GM12878 (cell line): Measurements from ENCODE around the gene GGA2.

ENCODE experiments used
- CHD2 ChIP-seq: IDR thresholded peaks from 2 replicates; pipeline ENCODE4 v1.6.1; 2011; ENCODE audit warnings: low read depth, low read length, improper control_type of control experiment, borderline replicate concordance
- CTCF ChIP-seq, 3 experiments: IDR thresholded peaks in 2 of 3; conservative IDR thresholded peaks in 1 of 3; 2 replicates each; pipeline ENCODE4 v1.5.1; 2011; ENCODE audit warnings: low read depth in 3 of 3, low read length in 3 of 3, mild to moderate bottlenecking in 3 of 3, control low read depth in 2 of 3, moderate library complexity in 2 of 3, inconsistent platforms in 1 of 3, mixed read lengths in 1 of 3; ENCODE audit not compliant: control insufficient read depth in 2 of 3, insufficient read depth in 1 of 3; ENCODE audit errors: extremely low read depth in 1 of 3
- ETV6 ChIP-seq, 2 experiments: fragments of 450-650 bp in 1 of 2; IDR thresholded peaks in 1 of 2; conservative IDR thresholded peaks in 1 of 2; 2 replicates each; pipeline ENCODE4 v1.6.1; 2014; ENCODE audit warnings: antibody characterized with exemption in 1 of 2, borderline replicate concordance in 1 of 2, low read depth in 1 of 2, mild to moderate bottlenecking in 1 of 2, moderate library complexity in 1 of 2
- EZH2 ChIP-seq: IDR thresholded peaks from 2 replicates; pipeline ENCODE4 v1.6.1; 2012; ENCODE audit warnings: low read depth, mild to moderate bottlenecking, control low read depth, inconsistent platforms, low read length, borderline replicate concordance; ENCODE audit not compliant: control insufficient read depth
- HCFC1 ChIP-seq: fragments of 150-350 bp; IDR thresholded peaks from 2 replicates; pipeline ENCODE4 v1.6.1; 2014; ENCODE audit warnings: low read length
- HDAC2 ChIP-seq: fragments of 200-600 bp; sonication (generic); IDR thresholded peaks from 2 replicates; pipeline ENCODE4 v1.6.1; 2017
- JUNB ChIP-seq: IDR thresholded peaks from 2 replicates; pipeline ENCODE4 v1.6.1; 2016; ENCODE audit warnings: antibody characterized with exemption, mild to moderate bottlenecking
- MAX ChIP-seq: IDR thresholded peaks from 2 replicates; pipeline ENCODE4 v1.6.1; 2012; ENCODE audit warnings: low read depth, low read length, improper control_type of control experiment
- MLLT1 ChIP-seq: fragments of 450-650 bp; IDR thresholded peaks from 2 replicates; pipeline ENCODE4 v1.6.1; 2016; ENCODE audit warnings: mild to moderate bottlenecking
- PKNOX1 ChIP-seq: fragments of 450-650 bp; IDR thresholded peaks from 2 replicates; pipeline ENCODE4 v1.6.1; 2016; ENCODE audit warnings: mild to moderate bottlenecking
- YY1 ChIP-seq: IDR thresholded peaks from 2 replicates; pipeline ENCODE4 v1.6.1; 2011; ENCODE audit warnings: low read depth, mild to moderate bottlenecking, low read length
- ZBTB11 ChIP-seq: fragments of 450-650 bp; formaldehyde crosslinking; IDR thresholded peaks from 2 replicates; pipeline ENCODE4 v1.5.0; 2022; ENCODE audit warnings: mild to moderate bottlenecking, missing genetic modification characterization
- ZNF217 ChIP-seq: fragments of 450-650 bp; IDR thresholded peaks from 2 replicates; pipeline ENCODE4 v1.6.1; 2017; ENCODE audit warnings: antibody characterized with exemption, mild to moderate bottlenecking

- TF ChIP-seq CHD2 (no peak), HDAC2 (no peak), JUNB (no peak), HCFC1 (no peak), MAX (no peak), ETV6 (conservative IDR thresholded peaks at IDR 0.05 in 1 of 2, IDR thresholded peaks at IDR 0.05 in 1 of 2; ENCODE audit: borderline replicate concordance in 1 of 2, low read depth in 1 of 2) (no peak), CTCF (IDR thresholded peaks at IDR 0.05 in 2 of 3, conservative IDR thresholded peaks at IDR 0.05 in 1 of 3; ENCODE audit: control insufficient read depth in 2 of 3, extremely low read depth in 1 of 3, insufficient read depth in 1 of 3, low read depth in 3 of 3, low read length in 3 of 3) (no peak), PKNOX1 (no peak), ZNF217 (no peak), EZH2 (no peak), YY1 (no peak), ZBTB11 (CRISPR knock-in tag) (no peak), MLLT1 (no peak)
Observed at GRCh38 chr16:23538919-23539278, 28.6 kb upstream of the GGA2 start.
